ENCODE data around the gene SOX13. TPM values are rescaled to one million over a fixed set of nuclear protein-coding genes. Genes with fewer than 3 reads are reported as not detected.

Gene SOX13
- polyA plus RNA-seq, 3 donors: 0.52 TPM; not detected in 2

GRCh38 chr1:204105131-204105515 lies 32.2 kb downstream of the SOX13 start:
- H3K27ac Mint-ChIP-seq: no peak overlapping the region
- Histone ChIP-seq H3K9ac (ENCODE audit: insufficient read depth, low read length, poor library complexity, severe bottlenecking) (no peak overlapping the region), H3K79me2 (ENCODE audit: insufficient read depth, low read length) (no peaks in the 10 kb centered on the region), H3K4me1 (ENCODE audit: control insufficient read depth in 1 of 2, insufficient read depth in 2 of 2, low read length in 2 of 2) (no peaks in the 10 kb centered on the region), H3K9me3 (replicated peaks in 1 of 2; ENCODE audit: control insufficient read depth in 1 of 2, insufficient read depth in 1 of 2, low read length in 2 of 2) (no peaks in the 10 kb centered on the region), H3K4me2 (replicated peaks; ENCODE audit: extremely low read depth, low read length, poor library complexity, severe bottlenecking) (no peak overlapping the region), H2AFZ (ENCODE audit: insufficient read depth, low read depth, low read length, poor library complexity, severe bottlenecking) (no peak overlapping the region), H3K4me3 (replicated peaks in 1 of 3; ENCODE audit: low read depth in 2 of 3, low read length in 3 of 3) (no peak overlapping the region), H4K20me1 (ENCODE audit: insufficient read depth, low read length) (no peaks in the 10 kb centered on the region), H3K36me3 (replicated peaks in 1 of 2; ENCODE audit: control insufficient read depth in 1 of 2, insufficient read depth in 2 of 2, low read length in 2 of 2) (no peaks in the 10 kb centered on the region), H3K27ac (ENCODE audit: low read depth in 1 of 2, low read length in 2 of 2) (no peak overlapping the region), H3K27me3 (ENCODE audit: control insufficient read depth in 2 of 2, insufficient read depth in 2 of 2, low read length in 2 of 2) (peaks cover 4 to 19% of the 10 kb centered on the region in 2 donors)
- peaks cover 0 to 2% (median 0%) of the 10 kb centered on the region in 7 donors for H3K9me3 Mint-ChIP-seq
- TF ChIP-seq, protein P1, sequence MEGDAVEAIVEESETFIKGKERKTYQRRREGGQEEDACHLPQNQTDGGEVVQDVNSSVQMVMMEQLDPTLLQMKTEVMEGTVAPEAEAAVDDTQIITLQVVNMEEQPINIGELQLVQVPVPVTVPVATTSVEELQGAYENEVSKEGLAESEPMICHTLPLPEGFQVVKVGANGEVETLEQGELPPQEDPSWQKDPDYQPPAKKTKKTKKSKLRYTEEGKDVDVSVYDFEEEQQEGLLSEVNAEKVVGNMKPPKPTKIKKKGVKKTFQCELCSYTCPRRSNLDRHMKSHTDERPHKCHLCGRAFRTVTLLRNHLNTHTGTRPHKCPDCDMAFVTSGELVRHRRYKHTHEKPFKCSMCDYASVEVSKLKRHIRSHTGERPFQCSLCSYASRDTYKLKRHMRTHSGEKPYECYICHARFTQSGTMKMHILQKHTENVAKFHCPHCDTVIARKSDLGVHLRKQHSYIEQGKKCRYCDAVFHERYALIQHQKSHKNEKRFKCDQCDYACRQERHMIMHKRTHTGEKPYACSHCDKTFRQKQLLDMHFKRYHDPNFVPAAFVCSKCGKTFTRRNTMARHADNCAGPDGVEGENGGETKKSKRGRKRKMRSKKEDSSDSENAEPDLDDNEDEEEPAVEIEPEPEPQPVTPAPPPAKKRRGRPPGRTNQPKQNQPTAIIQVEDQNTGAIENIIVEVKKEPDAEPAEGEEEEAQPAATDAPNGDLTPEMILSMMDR (IDR thresholded peaks at IDR 0.05): no peak
- peaks cover 11% of the 10 kb centered on the region for H3K4me1 Mint-ChIP-seq
- no peaks in the 10 kb centered on the region for H3K36me3 Mint-ChIP-seq
- intact Hi-C loops (cut with micrococcal nuclease): no loop called here
- no peak overlapping the region for H3K4me3 Mint-ChIP-seq
- DNase-seq: no peak
- H3K27me3 Mint-ChIP-seq (ENCODE audit: low read depth in 3 of 3): peaks cover 28 to 44% (median 31%) of the 10 kb centered on the region in 3 donors
- WGBS (ENCODE audit: insufficient coverage): 24% methylated on average over 4 of the region's 6 CpGs

GRCh38 chr1:204106825-204107224 lies 33.9 kb downstream of the SOX13 start:
- Mint-ChIP-seq H3K9me3 (peaks cover 0 to 2% (median 0%) of the 10 kb centered on the region in 7 donors), H3K27ac (no peak overlapping the region), H3K36me3 (no peaks in the 10 kb centered on the region), H3K4me1 (peaks cover 11% of the 10 kb centered on the region), H3K27me3 (ENCODE audit: low read depth in 3 of 3) (peaks cover 25 to 40% (median 29%) of the 10 kb centered on the region in 3 donors), H3K4me3 (no peak overlapping the region)
- Histone ChIP-seq H3K4me2 (replicated peaks; ENCODE audit: extremely low read depth, low read length, poor library complexity, severe bottlenecking) (no peak overlapping the region), H3K79me2 (ENCODE audit: insufficient read depth, low read length) (no peaks in the 10 kb centered on the region), H3K4me1 (ENCODE audit: control insufficient read depth in 1 of 2, insufficient read depth in 2 of 2, low read length in 2 of 2) (no peaks in the 10 kb centered on the region), H4K20me1 (ENCODE audit: insufficient read depth, low read length) (no peaks in the 10 kb centered on the region), H3K27me3 (ENCODE audit: control insufficient read depth in 2 of 2, insufficient read depth in 2 of 2, low read length in 2 of 2) (peaks cover 4 to 18% of the 10 kb centered on the region in 2 donors), H3K27ac (ENCODE audit: low read depth in 1 of 2, low read length in 2 of 2) (no peak overlapping the region), H2AFZ (ENCODE audit: insufficient read depth, low read depth, low read length, poor library complexity, severe bottlenecking) (no peak overlapping the region), H3K4me3 (replicated peaks in 1 of 3; ENCODE audit: low read depth in 2 of 3, low read length in 3 of 3) (no peak overlapping the region), H3K9me3 (replicated peaks in 1 of 2; ENCODE audit: control insufficient read depth in 1 of 2, insufficient read depth in 1 of 2, low read length in 2 of 2) (no peaks in the 10 kb centered on the region), H3K36me3 (replicated peaks in 1 of 2; ENCODE audit: control insufficient read depth in 1 of 2, insufficient read depth in 2 of 2, low read length in 2 of 2) (no peaks in the 10 kb centered on the region), H3K9ac (ENCODE audit: insufficient read depth, low read length, poor library complexity, severe bottlenecking) (no peak overlapping the region)
- DNase-seq: no peak
- TF ChIP-seq, protein P1 (IDR thresholded peaks at IDR 0.05): no peak
- WGBS (ENCODE audit: insufficient coverage): no CpG with 5 or more reads among the region's 1 CpG
- intact Hi-C loops (cut with micrococcal nuclease): no loop called here

All from CD14-positive monocyte (primary cell).